Right ventricle myocardium inferior (tissue), 1 donor: Measurements from ENCODE around the gene NCK1. TPM values are rescaled to one million over a fixed set of nuclear protein-coding genes. Genes with fewer than 3 reads are reported as not detected.
"Not testable (repeated sequence)": the region's sequence is repeated elsewhere in the genome, so short reads cannot be mapped to it uniquely, and the experiment has no call there.

ENCODE experiments used
- ATAC-seq: fragments of 200-7000 bp; cut with Tn5 transposase; one replicate; pipeline ENCODE4 v1.9.1; 2020; ENCODE audit warnings: mild to moderate bottlenecking, moderate library complexity
- DNase-seq: peaks from one replicate; pipeline ENCODE4 v3.0.0; 2021; ENCODE audit errors: missing footprints
- intact Hi-C: fragments of 100-400 bp; cut with DNase I; formaldehyde crosslinking; loops from one replicate; pipeline ENCODE4 v1.11.0; 2022
- total RNA-seq: library from RNA; stranded (reverse); fragmentation: NEBNext Ultra II Directional; extraction: Animal tissue kit (Norgen Biotek cat#: 25700); gene quantifications from one replicate; pipeline ENCODE4 v1.2.1, GENCODE V29; 2021
- donor health status: DM: no; HTN: yes; CAD: no; lungs with severe emphysema.

NCK1 gene
- total RNA-seq, 1 donor from 2014 or later = 25.0 TPM

DNA sequence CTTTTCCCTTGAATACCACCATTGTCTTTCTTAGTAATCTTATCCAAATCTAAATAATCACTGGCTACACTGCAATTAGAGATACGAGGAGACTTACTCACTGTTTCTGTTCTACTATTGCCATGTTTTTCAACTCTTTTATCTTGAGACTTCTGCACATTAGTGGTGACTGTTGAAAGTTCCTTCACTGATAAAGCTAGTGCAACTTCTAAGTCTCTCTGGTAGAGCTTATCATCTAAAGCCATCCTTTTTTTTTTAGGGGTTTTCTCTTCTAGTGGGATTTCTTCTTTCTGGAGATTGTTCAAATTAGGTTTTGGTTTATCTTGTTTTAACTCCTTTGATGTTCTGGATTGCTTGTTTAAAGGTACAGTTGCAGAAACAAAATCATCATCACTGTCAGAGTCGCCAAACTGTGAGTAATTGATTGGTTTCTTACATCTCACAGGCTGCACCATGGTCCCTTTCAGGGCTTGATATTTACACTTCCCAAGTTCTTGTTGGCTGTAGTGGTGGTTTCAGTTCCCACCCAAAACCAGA, 37.7 kb downstream of the NCK1 start:
- DNase-seq (no peak), ATAC-seq (no peak)
- intact Hi-C loops = no loop called here

DNA sequence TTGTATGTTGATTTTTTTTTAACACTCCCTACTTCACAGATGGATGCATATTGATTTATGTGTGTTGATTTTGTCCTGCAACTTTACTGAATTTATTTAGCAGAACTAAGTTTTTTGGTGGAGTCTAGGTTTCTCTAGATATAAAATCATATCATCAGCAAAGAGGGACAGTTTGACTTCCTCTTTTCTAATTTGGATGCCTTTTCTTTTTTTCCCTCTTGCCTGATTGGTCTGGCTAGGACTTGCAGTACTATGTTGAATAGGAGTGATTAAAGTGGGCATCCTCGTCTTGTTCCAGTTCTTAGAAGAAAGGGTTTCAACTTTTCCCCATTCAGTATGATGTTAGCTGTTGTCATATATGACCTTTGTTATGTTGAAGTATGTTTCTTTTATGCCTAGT, 38.7 kb downstream of the NCK1 start:
- ATAC-seq, DNase-seq, intact Hi-C loops: not testable (repeated sequence)

DNA sequence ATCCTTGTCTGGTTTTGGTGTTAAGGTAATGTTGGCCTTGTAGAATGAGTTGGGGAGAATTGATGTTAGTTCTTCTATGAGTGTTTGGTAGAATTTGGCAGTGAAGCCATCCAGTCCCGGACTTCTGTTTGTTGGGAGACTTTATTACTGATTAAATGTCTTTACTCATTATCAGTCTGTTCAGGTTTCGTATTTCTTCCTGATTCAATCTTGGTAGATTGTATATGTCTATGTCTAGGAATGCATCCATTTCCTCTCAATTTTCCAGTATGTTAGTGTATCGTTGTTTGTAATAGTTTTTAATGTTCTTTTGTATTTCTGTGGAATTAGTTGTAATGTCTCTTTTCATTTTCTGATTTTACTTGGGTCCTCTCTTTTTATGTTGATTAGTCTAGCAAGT, 39.4 kb downstream of the NCK1 start:
- DNase-seq (no peak), ATAC-seq (no peak)
- intact Hi-C loops = no loop called here

DNA sequence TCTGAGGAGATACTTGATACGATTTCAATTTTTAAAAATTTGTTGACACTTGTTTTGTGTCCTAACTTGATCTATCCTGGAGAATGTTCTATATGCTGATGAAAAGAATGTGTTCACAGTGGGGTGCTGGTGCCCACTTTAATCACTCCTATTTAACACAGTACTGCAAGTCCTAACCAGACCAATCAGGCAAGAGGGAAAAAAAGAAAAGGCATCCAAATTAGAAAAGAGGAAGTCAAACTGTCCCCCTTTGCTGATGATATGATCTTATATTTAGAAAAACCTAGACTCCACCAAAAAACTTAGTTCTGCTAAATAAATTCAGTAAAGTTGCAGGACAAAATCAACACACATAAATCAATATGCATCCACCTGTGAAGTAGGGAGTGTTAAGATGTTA, 40.5 kb downstream of the NCK1 start:
- ATAC-seq, intact Hi-C loops, DNase-seq: not testable (repeated sequence)

DNA sequence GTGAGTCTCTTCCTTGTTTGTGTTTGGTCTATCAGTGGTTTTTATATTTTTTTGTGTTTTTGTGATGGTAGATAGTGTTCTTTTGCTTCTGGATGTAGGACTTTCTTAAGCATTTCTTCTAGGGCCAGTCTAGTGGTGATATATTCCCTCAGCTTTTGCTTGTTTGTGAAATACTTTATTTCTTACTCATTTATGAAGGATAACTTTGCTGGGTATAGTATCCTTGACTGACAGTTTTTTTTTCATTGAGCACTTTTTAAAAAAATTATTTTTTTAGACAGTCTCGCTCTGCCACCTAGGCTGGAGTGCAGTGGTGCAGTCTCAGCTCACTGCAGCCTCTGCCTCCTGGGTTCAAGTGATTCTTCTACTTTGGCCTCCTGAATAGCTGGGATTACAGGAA, 41.9 kb downstream of the NCK1 start:
- ATAC-seq = no peak
- intact Hi-C loops = no loop called here
- DNase-seq = no peak

DNA sequence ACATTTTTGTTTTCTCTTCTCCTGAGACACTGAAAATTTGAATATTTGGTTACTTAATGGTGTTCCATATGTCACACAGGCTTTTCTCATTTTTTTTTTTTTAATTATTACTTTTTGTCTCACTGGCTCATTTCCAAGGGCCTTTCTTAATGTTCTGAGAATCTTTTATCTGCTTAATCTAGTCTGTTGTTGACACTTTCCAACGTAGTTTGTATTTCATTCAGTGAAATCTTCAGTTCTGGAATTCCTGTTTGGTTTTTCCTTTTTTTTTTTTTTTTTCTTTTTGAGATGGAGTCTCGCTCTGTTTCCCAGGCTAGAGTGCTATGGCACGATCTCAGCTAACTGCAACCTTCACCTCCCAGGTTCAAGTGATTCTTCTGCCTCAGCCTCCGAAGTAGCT, 42.7 kb downstream of the NCK1 start:
- intact Hi-C loops = no loop called here
- ATAC-seq = no peak

DNA sequence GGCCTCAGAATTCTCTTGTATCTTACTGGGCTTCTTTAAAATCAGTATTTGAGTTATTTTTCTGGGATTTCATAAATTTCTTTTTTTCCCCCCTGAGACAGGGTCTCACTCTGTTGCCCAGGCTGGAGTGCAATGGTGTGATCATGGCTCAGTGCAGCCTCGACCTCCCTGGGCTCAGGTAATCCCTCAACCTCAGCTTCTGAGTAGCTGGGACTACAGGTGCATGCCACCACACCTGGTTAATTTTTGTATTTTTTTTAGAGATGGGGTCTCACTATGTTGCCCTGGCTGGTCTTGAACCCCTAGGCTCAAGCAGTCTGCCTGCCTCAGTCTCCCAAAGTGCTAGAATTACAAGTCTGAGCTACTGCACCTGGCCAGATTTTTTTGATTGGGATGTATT, 43.5 kb downstream of the NCK1 start:
- ATAC-seq = no peak
- intact Hi-C loops = no loop called here
- DNase-seq = no peak

More for the DNA sequence above, 42.7 kb downstream of the NCK1 start:
- DNase-seq = no peak

DNA sequence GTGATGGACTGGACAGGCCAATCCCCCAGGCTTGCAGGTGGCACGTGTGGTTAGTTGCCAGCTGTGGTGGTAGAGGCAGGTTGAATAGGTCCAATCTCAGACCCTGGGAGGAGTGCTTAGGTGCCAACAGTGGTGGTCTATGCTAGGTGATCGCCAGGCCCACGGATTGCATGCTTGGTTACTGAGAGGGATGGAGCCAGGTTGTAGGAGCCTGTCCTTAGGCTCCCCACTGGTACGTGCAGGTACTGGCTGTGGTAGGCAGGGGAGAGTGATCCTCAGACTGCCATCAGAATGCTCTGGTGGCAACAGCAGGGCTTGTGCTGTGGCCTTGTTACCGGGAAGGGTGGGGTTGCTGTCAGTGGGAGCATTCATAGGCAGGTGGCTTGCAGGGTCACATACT, 44.7 kb downstream of the NCK1 start:
- DNase-seq = no peak
- intact Hi-C loops = no loop called here
- ATAC-seq = no peak

DNA sequence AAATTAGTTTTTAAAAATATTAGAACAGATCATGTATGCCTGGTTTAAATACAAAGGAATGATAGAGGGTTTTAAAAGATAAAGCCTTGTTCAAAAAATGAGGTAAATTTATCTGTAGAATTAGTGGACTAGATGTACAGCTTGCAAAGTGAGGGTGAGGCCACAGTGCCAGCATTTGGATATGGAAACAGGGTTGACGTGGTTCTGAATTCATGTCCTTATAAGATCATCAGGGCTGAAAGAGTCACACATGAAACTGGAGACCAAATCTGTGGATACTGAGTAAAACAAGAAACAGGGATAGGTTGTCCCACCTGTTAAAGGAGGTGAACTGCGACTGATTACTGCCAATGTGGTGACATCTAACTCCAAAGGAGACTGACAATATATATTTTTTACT, 46.3 kb downstream of the NCK1 start:
- intact Hi-C loops = no loop called here
- no peak for DNase-seq
- ATAC-seq = no peak

DNA sequence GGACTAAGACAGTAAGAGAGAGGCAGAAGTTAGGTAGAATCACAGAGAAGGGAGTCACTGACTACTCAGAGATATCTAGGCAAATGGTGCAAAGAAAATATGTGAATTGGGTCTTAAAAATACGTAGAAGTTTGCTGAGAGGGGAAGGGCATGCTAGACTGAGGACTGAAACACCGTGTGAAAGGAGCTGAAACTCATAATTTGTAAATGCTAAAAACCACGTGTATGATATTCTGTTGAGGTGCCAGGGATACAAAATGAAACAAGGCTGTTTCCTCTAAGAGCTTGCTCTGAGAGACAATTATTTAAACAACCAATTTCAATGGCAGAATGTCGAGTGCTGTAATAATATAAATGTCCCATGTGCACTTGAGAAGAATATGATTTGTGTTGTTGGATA, 47.2 kb downstream of the NCK1 start:
- no peak for ATAC-seq
- intact Hi-C loops = no loop called here

DNA sequence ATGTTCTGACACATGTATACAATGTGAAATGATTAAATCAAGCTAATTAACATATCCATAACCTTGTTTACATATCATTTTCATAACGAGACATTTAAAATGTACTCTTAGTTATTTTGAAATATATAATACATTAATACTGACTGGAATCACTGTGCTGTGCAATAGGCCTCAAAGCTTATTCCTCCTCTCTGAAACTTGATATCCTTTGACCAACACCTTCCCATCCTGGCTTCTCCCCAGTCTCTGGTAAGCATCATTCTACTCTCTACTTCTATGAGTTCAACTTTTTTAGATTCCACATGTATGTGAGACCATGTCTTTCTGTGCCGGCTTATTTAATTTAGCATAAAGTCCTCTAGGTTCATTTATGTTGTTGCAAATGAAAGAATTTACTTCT, 48.7 kb downstream of the NCK1 start:
- no peak for ATAC-seq

More for the DNA sequence above, 47.2 kb downstream of the NCK1 start:
- no peak for DNase-seq

DNA sequence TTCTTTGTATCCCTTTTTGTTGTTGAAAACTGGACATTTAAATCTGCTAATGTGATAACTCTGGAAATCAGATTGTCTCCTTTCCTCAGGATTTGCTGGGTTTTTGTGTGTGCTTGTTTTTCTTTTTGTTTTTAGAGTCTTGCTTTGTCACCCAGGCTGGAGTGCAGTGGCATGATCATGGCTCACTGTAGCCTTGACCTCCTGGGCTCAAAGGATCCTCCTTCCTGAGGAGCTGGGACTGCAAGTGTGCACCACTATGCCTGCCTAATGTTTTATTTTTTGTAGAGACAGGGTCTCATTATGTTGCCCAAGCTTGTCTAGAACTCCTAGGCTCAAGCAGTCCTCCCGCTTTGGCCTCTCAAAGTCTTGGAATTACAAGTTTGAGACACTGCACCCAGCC, 51.2 kb downstream of the NCK1 start:
- no peak for ATAC-seq
- no peak for DNase-seq
- intact Hi-C loops = no loop called here

More for the DNA sequence above, 48.7 kb downstream of the NCK1 start:
- no peak for DNase-seq
- intact Hi-C loops = no loop called here

DNA sequence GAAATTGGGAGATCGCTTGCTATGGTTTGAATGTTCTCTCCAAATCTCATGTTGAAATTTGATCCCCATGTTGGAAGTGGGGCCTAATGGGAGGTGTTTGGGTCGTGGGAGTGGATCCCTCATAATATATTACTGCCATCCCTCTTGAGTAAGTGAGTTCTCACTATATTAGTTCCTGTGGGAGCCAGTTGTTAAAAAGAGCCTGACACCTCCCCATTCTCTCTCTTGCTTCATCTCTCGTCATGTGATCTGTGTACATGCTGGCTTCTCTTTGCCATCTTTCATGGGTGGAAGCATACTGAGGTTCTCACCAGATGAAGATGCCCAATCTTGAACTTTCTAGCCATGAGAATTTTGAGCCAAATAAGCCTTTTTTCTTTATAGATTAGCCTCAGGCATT, 52.7 kb downstream of the NCK1 start:
- intact Hi-C loops = no loop called here
- DNase-seq (no peak), ATAC-seq (no peak)

DNA sequence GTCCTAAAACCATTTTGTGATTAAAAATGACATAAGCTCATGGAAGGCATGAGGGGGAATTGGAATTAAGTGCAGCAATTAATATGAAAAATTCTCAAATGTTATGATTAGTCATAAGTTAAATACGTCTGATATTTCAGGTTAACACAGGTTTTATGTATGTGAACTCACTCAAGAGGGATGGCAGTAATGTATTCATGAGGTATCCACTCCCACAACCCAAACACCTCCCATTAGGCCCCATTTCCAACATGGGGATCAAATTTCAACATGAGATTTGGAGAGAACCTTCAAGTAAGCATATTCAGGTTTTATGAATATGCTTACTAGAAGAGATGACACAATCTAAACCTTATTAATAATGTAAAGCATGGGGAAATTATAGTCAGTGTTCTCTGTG, 54.2 kb downstream of the NCK1 start:
- intact Hi-C loops = no loop called here
- no peak for DNase-seq
- ATAC-seq = no peak

DNA sequence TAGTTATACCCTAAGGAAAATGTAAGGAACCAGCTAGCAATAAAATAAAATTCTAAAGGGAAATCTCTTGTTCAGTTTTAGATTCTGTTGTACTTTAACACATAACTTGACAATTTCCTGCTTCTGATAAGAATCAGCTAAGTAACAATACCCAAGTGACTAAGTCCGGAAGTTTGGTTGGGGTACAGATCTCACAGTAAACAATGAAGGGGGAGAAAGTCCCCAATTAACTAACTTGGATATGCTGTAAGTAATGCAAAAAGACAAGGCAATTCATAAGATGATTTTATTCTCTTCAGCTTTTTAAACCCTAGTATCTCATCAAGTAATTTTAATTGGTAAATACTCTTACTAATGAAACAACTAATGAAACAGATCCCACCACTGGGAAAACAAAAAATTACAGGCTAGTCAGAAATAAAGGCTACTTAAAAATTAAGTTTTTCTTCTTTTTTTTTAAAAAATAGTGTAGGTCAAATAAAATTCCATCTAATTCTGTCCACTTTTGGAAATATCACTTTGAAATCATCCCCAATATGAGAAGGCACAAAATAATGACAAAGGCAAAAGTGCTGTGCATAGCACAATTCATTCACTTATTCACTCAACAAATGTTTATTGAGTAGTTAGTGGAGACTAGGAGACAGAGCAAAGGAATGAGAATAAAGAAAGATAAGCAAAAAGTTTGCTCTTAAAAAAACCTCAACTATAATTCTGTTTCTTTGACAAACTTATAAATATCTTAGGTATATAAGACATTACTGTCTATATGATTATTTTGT, 58.0 kb downstream of the NCK1 start:
- intact Hi-C loops = no loop called here
- ATAC-seq (no peak), DNase-seq (no peak)

DNA sequence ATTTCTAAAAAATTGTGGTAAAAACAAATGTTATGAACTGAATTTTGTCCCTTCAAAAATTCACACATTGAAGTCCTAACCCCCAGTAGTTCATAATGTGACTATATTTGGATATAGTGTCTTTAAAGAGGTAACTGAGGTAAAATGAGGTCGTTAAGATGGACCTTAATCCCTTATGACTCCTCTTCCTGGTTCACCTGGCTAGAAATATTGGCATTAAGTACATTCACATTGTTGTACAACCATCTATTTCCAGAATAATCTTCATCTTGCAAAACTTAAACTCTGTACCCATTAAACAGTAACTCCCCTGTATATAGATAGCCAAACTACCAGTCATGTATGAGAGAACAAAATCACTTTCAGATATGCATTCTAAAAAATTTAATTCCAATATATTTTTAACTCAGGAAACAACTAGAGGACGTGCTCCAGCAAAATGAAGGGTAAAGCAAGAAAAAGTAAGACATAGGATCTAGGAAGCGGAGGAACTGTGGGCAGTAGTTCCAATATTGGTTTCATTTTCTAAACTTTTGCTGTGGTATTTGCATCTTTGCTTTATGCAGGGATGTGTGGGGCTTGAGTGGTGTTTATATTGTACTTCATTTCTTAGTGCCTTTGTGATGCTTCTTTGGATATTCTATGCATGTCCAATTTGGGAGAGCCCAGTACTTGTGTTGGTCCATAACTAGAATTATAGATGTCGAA, 59.0 kb downstream of the NCK1 start:
- ATAC-seq (no peak), DNase-seq (no peak)
- intact Hi-C loops = no loop called here

DNA sequence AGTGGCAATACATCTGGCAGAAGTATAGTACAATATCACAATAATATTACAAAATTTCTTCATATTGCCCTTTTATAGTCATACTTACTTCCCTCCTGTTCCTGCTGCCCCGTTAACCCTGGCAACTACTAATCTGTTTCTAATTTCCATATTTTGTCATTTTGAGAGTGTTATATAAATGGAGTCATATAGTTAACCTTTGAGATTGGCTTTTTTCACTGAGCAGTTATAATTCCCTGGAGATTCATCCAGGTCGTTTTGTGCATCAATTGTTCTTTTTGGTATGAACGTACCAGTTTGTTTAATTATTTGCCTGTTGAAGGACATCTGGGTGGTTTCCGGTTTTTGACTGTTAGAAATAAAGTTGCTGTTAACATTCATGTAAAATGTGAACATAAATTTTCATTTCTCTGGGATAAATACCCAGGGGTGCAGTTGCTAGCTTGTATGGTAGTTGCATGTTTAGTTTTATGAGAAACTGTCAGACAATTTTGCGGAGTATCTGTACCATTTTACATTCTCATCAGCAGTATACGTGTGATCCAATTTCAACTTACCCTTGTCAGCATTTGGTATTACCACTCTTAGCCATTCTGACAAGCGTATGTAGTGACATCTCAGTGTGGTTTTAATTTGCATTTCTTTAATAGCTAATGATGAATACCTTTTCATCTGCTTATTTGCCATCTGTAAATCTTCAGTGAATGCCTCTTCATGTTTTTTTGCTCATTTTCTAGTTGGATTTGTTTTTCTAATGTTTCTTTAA, 63.6 kb downstream of the NCK1 start:
- DNase-seq (no peak), ATAC-seq (no peak)
- intact Hi-C loops = no loop called here

DNA sequence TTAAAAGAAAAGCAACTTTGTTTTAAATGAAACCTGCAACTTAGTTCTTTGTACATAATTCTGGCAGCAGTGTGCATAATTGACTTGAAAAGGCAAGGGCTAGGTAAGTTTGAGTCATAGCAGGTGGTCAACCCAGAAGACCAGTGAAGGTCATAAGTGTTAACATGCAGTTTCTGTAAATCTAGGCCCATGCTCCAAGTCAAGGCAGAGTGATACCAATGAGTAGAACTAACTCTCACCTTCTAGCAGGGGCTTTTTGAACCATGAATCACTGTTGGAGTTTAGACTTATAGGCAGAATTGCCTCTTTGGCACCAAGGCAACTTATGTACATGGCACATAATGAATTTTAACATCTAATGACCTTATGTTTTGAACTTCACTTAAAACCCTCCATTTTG, 66.2 kb downstream of the NCK1 start:
- DNase-seq = no peak
- ATAC-seq = no peak
- intact Hi-C loops = no loop called here

DNA sequence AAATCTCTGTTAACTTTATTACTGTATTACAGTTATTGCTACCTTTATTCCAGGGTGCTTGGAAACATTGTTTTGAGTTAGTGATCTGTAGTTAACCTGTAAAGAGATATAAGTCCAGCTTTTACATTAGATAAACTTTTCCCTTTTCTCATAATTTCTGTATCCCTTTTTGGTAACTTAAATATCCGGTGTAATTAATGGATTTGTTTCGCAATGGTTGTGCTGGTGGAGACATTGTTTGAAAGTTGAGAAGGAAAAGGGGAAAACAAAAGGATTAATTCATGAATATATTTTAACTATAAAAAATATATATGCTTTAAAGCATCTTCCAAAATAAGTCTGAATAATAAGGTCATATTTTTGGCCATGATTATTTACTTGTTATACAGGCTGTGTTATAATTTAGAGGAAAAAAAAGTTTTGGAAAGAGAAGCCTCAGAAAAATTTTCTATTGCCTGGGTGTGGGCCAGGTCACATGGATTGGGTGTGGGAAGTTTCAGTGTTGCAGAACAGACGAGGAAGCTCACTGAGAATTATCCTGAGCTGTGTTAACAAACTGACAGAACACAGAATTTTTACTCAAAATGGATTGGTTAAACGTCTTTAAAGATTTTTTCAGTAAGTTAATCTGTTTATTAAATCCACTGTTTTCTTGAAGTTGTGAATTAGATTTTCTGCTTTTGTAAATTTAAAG, 68.1 kb downstream of the NCK1 start:
- no peak for DNase-seq
- intact Hi-C loops = no loop called here
- ATAC-seq = peak; percentile 72
